Measurements from ENCODE around the gene SNX12. TPM values are rescaled to one million over a fixed set of nuclear protein-coding genes. Genes with fewer than 3 reads are reported as not detected.

SNX12 gene
- total RNA-seq, 1 donor from 2014 or later, result 60.9 TPM

DNA sequence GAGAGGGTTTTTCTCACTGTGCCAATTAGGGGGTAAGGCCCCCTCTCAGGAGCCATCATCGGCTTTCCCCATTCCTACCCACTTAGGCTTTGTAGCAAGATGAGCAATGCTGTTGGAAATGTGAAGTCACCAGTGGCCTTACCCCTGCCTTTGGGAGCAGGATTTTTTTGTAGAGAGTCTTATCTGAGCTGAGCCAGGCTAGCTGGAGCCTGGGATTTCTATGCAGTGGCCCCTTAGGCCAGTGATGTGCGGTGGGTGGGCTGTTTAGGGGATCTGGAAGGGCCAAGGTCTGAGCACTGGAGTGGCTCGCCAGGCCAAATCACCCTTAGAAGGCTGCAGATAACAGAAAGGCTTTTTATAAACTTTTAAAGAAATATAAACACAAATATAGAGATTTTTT, 34.2 kb upstream of the SNX12 start:
- TF ChIP-seq, protein P1, sequence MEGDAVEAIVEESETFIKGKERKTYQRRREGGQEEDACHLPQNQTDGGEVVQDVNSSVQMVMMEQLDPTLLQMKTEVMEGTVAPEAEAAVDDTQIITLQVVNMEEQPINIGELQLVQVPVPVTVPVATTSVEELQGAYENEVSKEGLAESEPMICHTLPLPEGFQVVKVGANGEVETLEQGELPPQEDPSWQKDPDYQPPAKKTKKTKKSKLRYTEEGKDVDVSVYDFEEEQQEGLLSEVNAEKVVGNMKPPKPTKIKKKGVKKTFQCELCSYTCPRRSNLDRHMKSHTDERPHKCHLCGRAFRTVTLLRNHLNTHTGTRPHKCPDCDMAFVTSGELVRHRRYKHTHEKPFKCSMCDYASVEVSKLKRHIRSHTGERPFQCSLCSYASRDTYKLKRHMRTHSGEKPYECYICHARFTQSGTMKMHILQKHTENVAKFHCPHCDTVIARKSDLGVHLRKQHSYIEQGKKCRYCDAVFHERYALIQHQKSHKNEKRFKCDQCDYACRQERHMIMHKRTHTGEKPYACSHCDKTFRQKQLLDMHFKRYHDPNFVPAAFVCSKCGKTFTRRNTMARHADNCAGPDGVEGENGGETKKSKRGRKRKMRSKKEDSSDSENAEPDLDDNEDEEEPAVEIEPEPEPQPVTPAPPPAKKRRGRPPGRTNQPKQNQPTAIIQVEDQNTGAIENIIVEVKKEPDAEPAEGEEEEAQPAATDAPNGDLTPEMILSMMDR (IDR thresholded peaks at IDR 0.05), result no peak
- DNase-seq (ENCODE audit: low spot score), result no peak
- Mint-ChIP-seq H3K27ac (ENCODE audit: unreplicated experiment) (no peak overlapping the region), H3K4me3 (ENCODE audit: unreplicated experiment) (no peak overlapping the region), H3K36me3 (ENCODE audit: low read depth) (no peaks in the 10 kb centered on the region), H3K27me3 (ENCODE audit: low read depth) (no peaks in the 10 kb centered on the region), H3K9me3 (ENCODE audit: low read depth) (no peaks in the 10 kb centered on the region), H3K4me1 (ENCODE audit: low read depth) (peaks cover 6% of the 10 kb centered on the region)

DNA sequence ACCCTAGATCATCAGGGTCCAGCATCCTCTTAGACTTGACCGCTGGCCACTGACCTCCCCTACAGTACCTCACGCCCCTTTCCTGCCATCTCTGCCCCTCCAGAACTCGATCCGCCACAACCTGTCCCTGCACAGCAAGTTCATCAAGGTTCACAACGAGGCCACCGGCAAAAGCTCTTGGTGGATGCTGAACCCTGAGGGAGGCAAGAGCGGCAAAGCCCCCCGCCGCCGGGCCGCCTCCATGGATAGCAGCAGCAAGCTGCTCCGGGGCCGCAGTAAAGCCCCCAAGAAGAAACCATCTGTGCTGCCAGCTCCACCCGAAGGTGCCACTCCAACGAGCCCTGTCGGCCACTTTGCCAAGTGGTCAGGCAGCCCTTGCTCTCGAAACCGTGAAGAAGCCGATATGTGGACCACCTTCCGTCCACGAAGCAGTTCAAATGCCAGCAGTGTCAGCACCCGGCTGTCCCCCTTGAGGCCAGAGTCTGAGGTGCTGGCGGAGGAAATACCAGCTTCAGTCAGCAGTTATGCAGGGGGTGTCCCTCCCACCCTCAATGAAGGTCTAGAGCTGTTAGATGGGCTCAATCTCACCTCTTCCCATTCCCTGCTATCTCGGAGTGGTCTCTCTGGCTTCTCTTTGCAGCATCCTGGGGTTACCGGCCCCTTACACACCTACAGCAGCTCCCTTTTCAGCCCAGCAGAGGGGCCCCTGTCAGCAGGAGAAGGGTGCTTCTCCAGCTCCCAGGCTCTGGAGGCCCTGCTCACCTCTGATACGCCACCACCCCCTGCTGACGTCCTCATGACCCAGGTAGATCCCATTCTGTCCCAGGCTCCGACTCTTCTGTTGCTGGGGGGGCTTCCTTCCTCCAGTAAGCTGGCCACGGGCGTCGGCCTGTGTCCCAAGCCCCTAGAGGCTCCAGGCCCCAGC, 32.7 kb upstream of the SNX12 start:
- no peaks in the 10 kb centered on the region for H3K9me3 Mint-ChIP-seq (ENCODE audit: low read depth)
- H3K27ac Mint-ChIP-seq (ENCODE audit: unreplicated experiment), result no peak overlapping the region
- no peak for DNase-seq (ENCODE audit: low spot score)
- peaks cover 10% of the 10 kb centered on the region for H3K4me1 Mint-ChIP-seq (ENCODE audit: low read depth)
- no peak overlapping the region for H3K4me3 Mint-ChIP-seq (ENCODE audit: unreplicated experiment)
- H3K36me3 Mint-ChIP-seq (ENCODE audit: low read depth), result no peaks in the 10 kb centered on the region
- no peaks in the 10 kb centered on the region for H3K27me3 Mint-ChIP-seq (ENCODE audit: low read depth)
- TF ChIP-seq, protein P1 (IDR thresholded peaks at IDR 0.05), result no peak

DNA sequence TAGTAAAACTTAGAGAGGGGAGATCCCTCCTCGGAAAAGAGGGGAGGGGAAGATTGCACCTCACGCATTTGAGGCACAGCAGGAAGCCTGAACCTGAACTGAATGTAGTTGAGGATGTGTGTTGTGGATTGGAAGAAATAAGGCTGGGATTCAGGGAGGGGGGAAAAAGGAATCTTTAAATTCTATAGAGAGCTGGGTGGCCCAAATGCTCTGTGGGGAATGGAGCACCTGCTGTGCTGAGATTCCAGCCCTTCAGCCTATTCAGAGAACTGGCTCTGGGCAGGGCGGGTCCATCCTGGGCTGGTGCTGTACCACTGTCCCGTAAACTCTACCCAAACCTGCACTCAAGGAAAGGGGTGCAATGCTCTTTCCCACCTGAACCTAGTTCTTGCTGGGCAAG, 31.6 kb upstream of the SNX12 start:
- Mint-ChIP-seq H3K9me3 (ENCODE audit: low read depth) (peaks cover 3% of the 10 kb centered on the region), H3K27me3 (ENCODE audit: low read depth) (no peaks in the 10 kb centered on the region), H3K4me3 (ENCODE audit: unreplicated experiment) (no peak overlapping the region), H3K4me1 (ENCODE audit: low read depth) (peaks cover 14% of the 10 kb centered on the region), H3K27ac (ENCODE audit: unreplicated experiment) (no peak overlapping the region), H3K36me3 (ENCODE audit: low read depth) (no peaks in the 10 kb centered on the region)
- no peak for DNase-seq (ENCODE audit: low spot score)
- TF ChIP-seq, protein P1 (IDR thresholded peaks at IDR 0.05), result no peak

DNA sequence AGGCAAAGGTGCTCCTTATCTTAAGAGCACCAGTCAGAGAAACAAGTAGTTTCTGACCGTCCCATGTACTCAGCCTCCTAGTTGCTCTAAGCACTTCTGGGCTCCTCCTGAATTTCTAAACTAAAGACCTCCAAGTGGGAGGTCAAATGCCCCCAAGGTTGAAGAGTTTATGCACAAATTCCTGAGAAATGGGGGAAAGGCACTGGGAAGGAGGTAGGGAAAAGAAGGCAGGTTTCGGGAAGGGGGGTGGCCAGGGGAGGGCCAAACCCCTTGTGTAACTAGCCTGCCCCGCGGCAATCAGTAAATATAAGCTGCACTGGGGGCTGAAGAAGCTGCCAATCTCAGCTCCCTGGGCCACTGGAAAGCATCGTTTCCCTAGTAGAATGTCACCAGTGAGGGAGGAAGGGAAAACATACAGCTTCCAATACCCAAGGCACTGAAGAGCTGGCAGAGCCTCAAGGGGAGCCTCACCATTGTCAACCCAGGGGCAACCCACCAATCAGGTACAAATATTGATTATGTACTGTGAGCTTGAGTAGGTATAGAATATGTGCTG, 30.9 kb upstream of the SNX12 start:
- TF ChIP-seq, protein P1 (IDR thresholded peaks at IDR 0.05), result no peak
- Mint-ChIP-seq H3K27ac (ENCODE audit: unreplicated experiment) (no peak overlapping the region), H3K4me3 (ENCODE audit: unreplicated experiment) (no peak overlapping the region), H3K4me1 (ENCODE audit: low read depth) (peaks cover 12% of the 10 kb centered on the region), H3K9me3 (ENCODE audit: low read depth) (peaks cover 3% of the 10 kb centered on the region), H3K36me3 (ENCODE audit: low read depth) (no peaks in the 10 kb centered on the region), H3K27me3 (ENCODE audit: low read depth) (no peaks in the 10 kb centered on the region)
- no peak for DNase-seq (ENCODE audit: low spot score)

DNA sequence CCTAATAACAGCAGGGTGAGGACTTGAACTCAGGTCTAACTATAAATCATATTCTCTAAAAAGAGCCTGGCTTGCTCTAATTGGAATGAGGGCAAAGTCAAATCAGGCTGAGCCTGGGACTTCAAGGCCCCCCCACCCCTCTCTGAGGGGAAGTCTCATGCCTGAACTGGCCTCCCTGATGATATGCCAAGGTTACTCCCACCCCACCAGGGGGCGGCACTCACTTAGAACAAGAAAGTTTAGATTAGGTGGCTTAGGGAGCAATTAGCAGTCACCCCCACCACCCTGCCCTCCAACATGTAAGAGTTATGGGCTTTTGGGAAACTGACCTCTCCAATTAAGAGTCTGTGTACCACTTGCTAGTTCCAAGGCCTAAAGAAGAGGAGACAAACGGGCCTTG, 30.2 kb upstream of the SNX12 start:
- no peak overlapping the region for H3K27ac Mint-ChIP-seq (ENCODE audit: unreplicated experiment)
- H3K9me3 Mint-ChIP-seq (ENCODE audit: low read depth), result peaks cover 3% of the 10 kb centered on the region
- no peak overlapping the region for H3K4me3 Mint-ChIP-seq (ENCODE audit: unreplicated experiment)
- no peaks in the 10 kb centered on the region for H3K36me3 Mint-ChIP-seq (ENCODE audit: low read depth)
- no peaks in the 10 kb centered on the region for H3K27me3 Mint-ChIP-seq (ENCODE audit: low read depth)
- TF ChIP-seq, protein P1 (IDR thresholded peaks at IDR 0.05), result peak; percentile 73
- H3K4me1 Mint-ChIP-seq (ENCODE audit: low read depth), result peaks cover 8% of the 10 kb centered on the region
- no peak for DNase-seq (ENCODE audit: low spot score)
